ENCODE data around the gene MTA2.
"Not testable (repeated sequence)": the region's sequence is repeated elsewhere in the genome, so short reads cannot be mapped to it uniquely, and the experiment has no call there.

Gene MTA2

GRCh38 chr11:62566247-62566646 is 35.4 kb downstream of the MTA2 start:
- DNase-seq (ENCODE audit: low read depth), result no peak

- no peak for DNase-seq (ENCODE audit: low read depth)
These were observed 36.4 kb downstream of the MTA2 start for GRCh38 chr11:62565100-62565802.

- not testable (repeated sequence) for DNase-seq (ENCODE audit: low read depth)
These were observed 39.9 kb downstream of the MTA2 start for GRCh38 chr11:62561677-62562230.

- DNase-seq (ENCODE audit: low read depth), result no peak
These were observed 41.0 kb downstream of the MTA2 start for GRCh38 chr11:62560566-62561103.

- DNase-seq (ENCODE audit: low read depth), result not testable (repeated sequence)
These were observed 42.0 kb downstream of the MTA2 start for GRCh38 chr11:62559626-62560025.

- DNase-seq (ENCODE audit: low read depth), result no peak
These were observed 42.5 kb downstream of the MTA2 start for GRCh38 chr11:62559204-62559603.

GRCh38 chr11:62558669-62559068 is 43.0 kb downstream of the MTA2 start:
- no peak for DNase-seq (ENCODE audit: low read depth)

GRCh38 chr11:62556875-62557631 is 44.6 kb downstream of the MTA2 start:
- no peak for DNase-seq (ENCODE audit: low read depth)

GRCh38 chr11:62556108-62556874 is 45.4 kb downstream of the MTA2 start:
- DNase-seq (ENCODE audit: low read depth), result peak; percentile 66

- DNase-seq (ENCODE audit: low read depth), result no peak
These were observed 46.1 kb downstream of the MTA2 start for GRCh38 chr11:62555464-62556107.

GRCh38 chr11:62554387-62555167 is 47.1 kb downstream of the MTA2 start:
- DNase-seq (ENCODE audit: low read depth), result no peak

- no peak for DNase-seq (ENCODE audit: low read depth)
These were observed 47.8 kb downstream of the MTA2 start for GRCh38 chr11:62553839-62554361.

- DNase-seq (ENCODE audit: low read depth), result no peak
These were observed 48.4 kb downstream of the MTA2 start for GRCh38 chr11:62553080-62553838.

- DNase-seq (ENCODE audit: low read depth), result no peak
These were observed 49.1 kb downstream of the MTA2 start for GRCh38 chr11:62552485-62553079.

GRCh38 chr11:62550478-62550877 is 51.2 kb downstream of the MTA2 start:
- not testable (repeated sequence) for DNase-seq (ENCODE audit: low read depth)

GRCh38 chr11:62548545-62549335 is 52.9 kb downstream of the MTA2 start:
- no peak for DNase-seq (ENCODE audit: low read depth)

- no peak for DNase-seq (ENCODE audit: low read depth)
These were observed 53.9 kb downstream of the MTA2 start for GRCh38 chr11:62547691-62548281.

- DNase-seq (ENCODE audit: low read depth), result no peak
These were observed 54.6 kb downstream of the MTA2 start for GRCh38 chr11:62546929-62547625.

All from activated T-cell treated with anti-CD3 and anti-CD28 coated beads for 24 hours (primary cell).